AG08395 (cell line): ENCODE measurements around the gene SNUPN.
"Not testable (repeated sequence)": the region's sequence is repeated elsewhere in the genome, so short reads cannot be mapped to it uniquely, and the experiment has no call there.

Experiments
- DNase-seq: peaks from one replicate; pipeline ENCODE4 v3.0.0; 2012; ENCODE audit warnings: mixed read lengths, low spot score

The SNUPN gene

GRCh38 chr15:75637245-75638009 lies 11.9 kb upstream of the SNUPN start:
- DNase-seq: no peak

GRCh38 chr15:75636026-75636425 lies 10.5 kb upstream of the SNUPN start:
- DNase-seq: no peak

GRCh38 chr15:75633922-75634321 lies 8.4 kb upstream of the SNUPN start:
- DNase-seq: not testable (repeated sequence)

- DNase-seq: no peak
Measured at GRCh38 chr15:75631935-75632334, 6.4 kb upstream of the SNUPN start.

GRCh38 chr15:75622505-75622904 lies 3.0 kb downstream of the SNUPN start:
- DNase-seq: no peak

- DNase-seq: peak; percentile 93
Measured at GRCh38 chr15:75620841-75621391, 4.6 kb downstream of the SNUPN start.

GRCh38 chr15:75620058-75620820 lies 5.3 kb downstream of the SNUPN start:
- peak; percentile 62 for DNase-seq

GRCh38 chr15:75616766-75617165 lies 8.8 kb downstream of the SNUPN start:
- DNase-seq: no peak

GRCh38 chr15:75606711-75607699 lies 18.5 kb downstream of the SNUPN start:
- no peak for DNase-seq

- no peak for DNase-seq
Measured at GRCh38 chr15:75606026-75606425, 19.5 kb downstream of the SNUPN start.

- no peak for DNase-seq
Measured at GRCh38 chr15:75599401-75599800, 26.1 kb downstream of the SNUPN start.

- DNase-seq: no peak
Measured at GRCh38 chr15:75598361-75598760, 27.2 kb downstream of the SNUPN start.

- peak; percentile 30 for DNase-seq
Measured at GRCh38 chr15:75597667-75598341, 27.7 kb downstream of the SNUPN start.

GRCh38 chr15:75596703-75597345 lies 28.7 kb downstream of the SNUPN start:
- no peak for DNase-seq

- DNase-seq: no peak
Measured at GRCh38 chr15:75594276-75594675, 31.2 kb downstream of the SNUPN start.

GRCh38 chr15:75591655-75592364 lies 33.7 kb downstream of the SNUPN start:
- DNase-seq: no peak

- no peak for DNase-seq
Measured at GRCh38 chr15:75590239-75590638, 35.3 kb downstream of the SNUPN start.

GRCh38 chr15:75589071-75589470 lies 36.5 kb downstream of the SNUPN start:
- no peak for DNase-seq

GRCh38 chr15:75586422-75586821 lies 39.1 kb downstream of the SNUPN start:
- not testable (repeated sequence) for DNase-seq

GRCh38 chr15:75584121-75584520 lies 41.4 kb downstream of the SNUPN start:
- no peak for DNase-seq
